H9 (cell line): ENCODE measurements around the gene CCT3. TPM values are rescaled to one million over a fixed set of nuclear protein-coding genes. Genes with fewer than 3 reads are reported as not detected.

Experiments used
- DNase-seq: peaks from one replicate; pipeline ENCODE4 v3.0.0-alpha.2; 2017
- H2AFZ ChIP-seq: one replicate; pipeline ENCODE4 v1.6.1; 2013; ENCODE audit warnings: mild to moderate bottlenecking, low read length, control low read depth, moderate library complexity
- H2AK5ac ChIP-seq: 2 replicates; pipeline ENCODE4 v1.6.1; 2013; ENCODE audit warnings: low read length, control low read depth, mixed read lengths; ENCODE audit not compliant: insufficient read length
- H2BK120ac ChIP-seq: one replicate; pipeline ENCODE4 v1.6.1; 2013; ENCODE audit warnings: low read depth, mild to moderate bottlenecking, low read length, control low read depth, inconsistent platforms; ENCODE audit not compliant: poor library complexity, severe bottlenecking
- H2BK12ac ChIP-seq: 2 replicates; pipeline ENCODE4 v1.6.1; 2013; ENCODE audit warnings: low read length, control low read depth, mixed read lengths, low read depth; ENCODE audit not compliant: insufficient read length
- H2BK15ac ChIP-seq: 2 replicates; pipeline ENCODE4 v1.6.1; 2013; ENCODE audit warnings: low read depth, low read length, control low read depth
- H2BK20ac ChIP-seq: one replicate; pipeline ENCODE4 v1.6.1; 2013; ENCODE audit warnings: low read depth, mild to moderate bottlenecking, low read length, control low read depth, inconsistent platforms; ENCODE audit not compliant: poor library complexity, severe bottlenecking
- H2BK5ac ChIP-seq: 2 replicates; pipeline ENCODE4 v1.6.1; 2013; ENCODE audit warnings: low read length, control low read depth, mixed read lengths; ENCODE audit not compliant: insufficient read length
- H3K14ac ChIP-seq: 2 replicates; pipeline ENCODE4 v1.6.1; 2013; ENCODE audit warnings: low read length, control low read depth; ENCODE audit not compliant: insufficient read depth
- H3K18ac ChIP-seq: 2 replicates; pipeline ENCODE4 v1.6.1; 2013; ENCODE audit warnings: low read depth, mild to moderate bottlenecking, mixed read lengths, low read length, control low read depth; ENCODE audit not compliant: insufficient read length
- H3K23ac ChIP-seq: 2 replicates; pipeline ENCODE4 v1.6.1; 2013; ENCODE audit warnings: low read length, control low read depth, mixed read lengths, low read depth; ENCODE audit not compliant: insufficient read length
- H3K23me2 ChIP-seq: 2 replicates; pipeline ENCODE4 v1.6.1; 2013; ENCODE audit warnings: low read depth, mild to moderate bottlenecking, mixed read lengths, low read length, control low read depth; ENCODE audit not compliant: insufficient read length, poor library complexity, severe bottlenecking
- H3K27ac ChIP-seq: 2 replicates; pipeline ENCODE4 v1.5.1; 2013; ENCODE audit warnings: low read length, control low read depth, mixed read lengths, low read depth; ENCODE audit not compliant: insufficient read length
- H3K27me3 ChIP-seq: 2 replicates; pipeline ENCODE4 v1.6.1; 2013; ENCODE audit warnings: low read length, control low read depth, inconsistent platforms; ENCODE audit not compliant: insufficient read depth
- H3K4ac ChIP-seq: 2 replicates; pipeline ENCODE4 v1.6.1; 2013; ENCODE audit warnings: low read depth, mild to moderate bottlenecking, control low read depth, inconsistent platforms, low read length, moderate library complexity
- H3K4me1 ChIP-seq: 2 replicates; pipeline ENCODE4 v1.6.1; 2013; ENCODE audit warnings: low read length, control low read depth, inconsistent platforms; ENCODE audit not compliant: insufficient read depth
- H3K4me2 ChIP-seq: 2 replicates; pipeline ENCODE4 v1.6.1; 2013; ENCODE audit warnings: low read length, control low read depth, mixed read lengths; ENCODE audit not compliant: insufficient read length, insufficient read depth
- H3K56ac ChIP-seq: 2 replicates; pipeline ENCODE4 v1.6.1; 2013; ENCODE audit warnings: low read depth, mild to moderate bottlenecking, mixed read lengths, low read length, control low read depth; ENCODE audit not compliant: insufficient read length
- H3K79me1 ChIP-seq: 2 replicates; pipeline ENCODE4 v1.6.1; 2013; ENCODE audit warnings: low read depth, mild to moderate bottlenecking, moderate library complexity, low read length, control low read depth, inconsistent platforms; ENCODE audit not compliant: insufficient read depth, poor library complexity, severe bottlenecking
- H3K79me2 ChIP-seq: 2 replicates; pipeline ENCODE4 v1.6.1; 2013; ENCODE audit warnings: low read length, control low read depth, inconsistent platforms; ENCODE audit not compliant: insufficient read depth
- H3K9ac ChIP-seq: 2 replicates; pipeline ENCODE4 v1.6.1; 2013; ENCODE audit warnings: low read length, control low read depth, mixed read lengths; ENCODE audit not compliant: insufficient read length; ENCODE audit errors: extremely low read depth
- H3K9me3 ChIP-seq: one replicate; pipeline ENCODE4 v1.6.1; 2013; ENCODE audit warnings: low read depth, low read length, inconsistent platforms; ENCODE audit not compliant: control insufficient read depth
- H3T11ph ChIP-seq: one replicate; pipeline ENCODE4 v1.6.1; 2013; ENCODE audit warnings: mild to moderate bottlenecking, low read length, control low read depth, inconsistent platforms
- H4K20me1 ChIP-seq: one replicate; pipeline ENCODE4 v1.6.1; 2013; ENCODE audit not compliant: control insufficient read depth, insufficient read length, insufficient read depth
- H4K5ac ChIP-seq: 2 replicates; pipeline ENCODE4 v1.6.1; 2013; ENCODE audit warnings: low read depth, mild to moderate bottlenecking, mixed read lengths, low read length, control low read depth; ENCODE audit not compliant: insufficient read length
- H4K8ac ChIP-seq: replicated peaks from 2 replicates; pipeline ENCODE4 v1.6.1; 2013; ENCODE audit warnings: low read length, control low read depth, mixed read lengths, low read depth; ENCODE audit not compliant: insufficient read length
- H4K91ac ChIP-seq: 2 replicates; pipeline ENCODE4 v1.6.1; 2013; ENCODE audit warnings: low read depth, mild to moderate bottlenecking, moderate library complexity, mixed read lengths, low read length, control low read depth; ENCODE audit not compliant: insufficient read length
- H3K27ac Mint-ChIP-seq, 3 experiments: 2 replicates in 2 of 3; 3 replicates in 1 of 3; pipeline ENCODE4 v1.8.0; 2020 to 2021; ENCODE audit warnings: mixed read lengths in 3 of 3, mild to moderate bottlenecking in 1 of 3, moderate library complexity in 1 of 3
- H3K27me3 Mint-ChIP-seq: 2 replicates; pipeline ENCODE4 v1.8.0; 2021; ENCODE audit warnings: low read depth, mild to moderate bottlenecking, moderate library complexity, mixed read lengths
- H3K36me3 Mint-ChIP-seq, 3 experiments: 2 replicates in 2 of 3; 3 replicates in 1 of 3; pipeline ENCODE4 v1.8.0; 2020 to 2021; ENCODE audit warnings: low read depth in 3 of 3, mixed read lengths in 3 of 3; ENCODE audit not compliant: insufficient read depth in 1 of 3
- H3K4me1 Mint-ChIP-seq, 2 experiments: 2 replicates each; pipeline ENCODE4 v1.8.0; 2020; ENCODE audit warnings: mixed read lengths in 2 of 2
- H3K4me3 Mint-ChIP-seq, 2 experiments: 2 replicates in 1 of 2; 3 replicates in 1 of 2; pipeline ENCODE4 v1.8.0; 2020 to 2021; ENCODE audit warnings: mild to moderate bottlenecking in 2 of 2, mixed read lengths in 2 of 2, moderate library complexity in 1 of 2
- H3K9me3 Mint-ChIP-seq, 2 experiments: 2 replicates in 1 of 2; 3 replicates in 1 of 2; pipeline ENCODE4 v1.8.0; 2020; ENCODE audit warnings: mild to moderate bottlenecking in 2 of 2, mixed read lengths in 2 of 2, moderate library complexity in 1 of 2
- WGBS: extraction: QIAGEN DNeasy Blood & Tissue Kit; methylation state at CpG from one replicate; pipeline ENCODE4 v1.1.7; 2013; ENCODE audit warnings: missing lambda C conversion rate, low lambda C conversion rate, mixed read lengths; ENCODE audit not compliant: insufficient read length; ENCODE audit errors: extremely low coverage; 5-methylcytosine and 5-hydroxymethylcytosine counted together
- total RNA-seq: library from RNA; stranded (reverse); gene quantifications from 2 replicates; pipeline ENCODE4 v1.2.1, GENCODE V29; 2021
- TF ChIP-seq, protein P1 (sequence below): fragments of 200-600 bp; sonication (generic); conservative IDR thresholded peaks from 3 replicates; pipeline ENCODE4 v1.8.0; 2021; ENCODE audit warnings: antibody characterized with exemption, mild to moderate bottlenecking

Gene CCT3
- total RNA-seq, 1 experiment from 2014 or later: 524 TPM

DNA sequence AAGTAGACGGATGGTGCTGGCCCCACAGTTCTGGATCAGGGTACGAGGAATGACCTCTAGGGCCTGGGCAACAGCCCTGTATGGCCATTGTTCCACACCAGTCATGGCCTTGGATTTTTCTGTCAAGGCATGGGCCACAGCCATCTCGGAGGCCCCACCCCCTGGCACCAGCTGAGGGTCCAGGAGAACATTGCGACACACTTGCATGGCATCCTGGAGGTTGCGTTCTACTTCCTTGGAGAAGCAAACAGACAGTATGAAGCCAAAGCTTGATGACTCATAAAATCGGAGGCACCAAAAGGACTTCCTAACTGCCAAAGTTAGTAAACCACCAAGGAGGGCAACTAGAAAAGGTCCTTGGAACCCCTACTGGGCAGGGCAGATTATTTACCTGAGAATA is 27.1 kb downstream of the CCT3 start:
- Mint-ChIP-seq H3K4me1 (no peaks in the 10 kb centered on the region), H3K27me3 (no peaks in the 10 kb centered on the region; the same call in 1 of the 2 replicates), H3K4me3 (no peak overlapping the region), H3K36me3 (peaks cover 46 to 91% (median 84%) of the 10 kb centered on the region in 3 experiments), H3K9me3 (no peaks in the 10 kb centered on the region), H3K27ac (no peak overlapping the region)
- Histone ChIP-seq H3K79me2 (no peaks in the 10 kb centered on the region), H2BK120ac (no peak overlapping the region), H4K91ac (no peak overlapping the region), H2AK5ac (no peak overlapping the region), H2BK20ac (no peak overlapping the region), H3T11ph (no peak overlapping the region), H3K9ac (no peak overlapping the region), H3K27me3 (no peaks in the 10 kb centered on the region), H2AFZ (no peak overlapping the region), H3K18ac (no peak overlapping the region), H3K27ac (no peak overlapping the region), H3K4me1 (no peaks in the 10 kb centered on the region), H3K23me2 (no peaks in the 10 kb centered on the region), H4K8ac (no peak overlapping the region), H3K23ac (no peak overlapping the region), H2BK5ac (no peak overlapping the region), H2BK12ac (no peak overlapping the region), H4K20me1 (no peaks in the 10 kb centered on the region), H3K4me2 (no peak overlapping the region), H3K14ac (no peak overlapping the region), H3K9me3 (no peaks in the 10 kb centered on the region), H2BK15ac (no peak overlapping the region), H4K5ac (no peak overlapping the region), H3K56ac (no peak overlapping the region), H3K79me1 (no peaks in the 10 kb centered on the region), H3K4ac (no peak overlapping the region)
- no CpG with 5 or more reads among the region's 6 CpGs for WGBS
- TF ChIP-seq, protein P1, sequence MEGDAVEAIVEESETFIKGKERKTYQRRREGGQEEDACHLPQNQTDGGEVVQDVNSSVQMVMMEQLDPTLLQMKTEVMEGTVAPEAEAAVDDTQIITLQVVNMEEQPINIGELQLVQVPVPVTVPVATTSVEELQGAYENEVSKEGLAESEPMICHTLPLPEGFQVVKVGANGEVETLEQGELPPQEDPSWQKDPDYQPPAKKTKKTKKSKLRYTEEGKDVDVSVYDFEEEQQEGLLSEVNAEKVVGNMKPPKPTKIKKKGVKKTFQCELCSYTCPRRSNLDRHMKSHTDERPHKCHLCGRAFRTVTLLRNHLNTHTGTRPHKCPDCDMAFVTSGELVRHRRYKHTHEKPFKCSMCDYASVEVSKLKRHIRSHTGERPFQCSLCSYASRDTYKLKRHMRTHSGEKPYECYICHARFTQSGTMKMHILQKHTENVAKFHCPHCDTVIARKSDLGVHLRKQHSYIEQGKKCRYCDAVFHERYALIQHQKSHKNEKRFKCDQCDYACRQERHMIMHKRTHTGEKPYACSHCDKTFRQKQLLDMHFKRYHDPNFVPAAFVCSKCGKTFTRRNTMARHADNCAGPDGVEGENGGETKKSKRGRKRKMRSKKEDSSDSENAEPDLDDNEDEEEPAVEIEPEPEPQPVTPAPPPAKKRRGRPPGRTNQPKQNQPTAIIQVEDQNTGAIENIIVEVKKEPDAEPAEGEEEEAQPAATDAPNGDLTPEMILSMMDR: no peak
- no peak for DNase-seq
